Brain microvascular endothelial cell (primary cell): ENCODE results near the gene CD300A.

Source experiments
- DNase-seq: peaks from one replicate; pipeline ENCODE4 v3.0.0-alpha.2; 2020
- H3K27ac ChIP-seq: fragments of 250-450 bp; sonication (Bioruptor Pico); 2 replicates; pipeline ENCODE4 v1.5.1; 2020; ENCODE audit warnings: mild to moderate bottlenecking, moderate library complexity
- H3K27me3 ChIP-seq: fragments of 250-450 bp; sonication (Bioruptor Pico); replicated peaks from 2 replicates; pipeline ENCODE4 v1.5.1; 2020; ENCODE audit warnings: mild to moderate bottlenecking
- H3K36me3 ChIP-seq: fragments of 250-450 bp; sonication (Bioruptor Pico); replicated peaks from 2 replicates; pipeline ENCODE4 v1.5.1; 2020; ENCODE audit warnings: mild to moderate bottlenecking
- H3K4me3 ChIP-seq: 2 replicates; pipeline ENCODE4 v1.5.1; 2011; ENCODE audit warnings: low read depth, mild to moderate bottlenecking, control low read depth, low read length, moderate library complexity
- CTCF ChIP-seq: IDR thresholded peaks from 2 replicates; pipeline ENCODE4 v1.5.1; 2011; ENCODE audit warnings: low read depth, mild to moderate bottlenecking, moderate library complexity, low read length, control low read depth, inconsistent platforms; ENCODE audit errors: missing control alignments
- in situ Hi-C: cut with HindIII; loops from 2 replicates; pipeline ENCODE4 v1.10.0; 2017; ENCODE audit warnings: low sequenced_read_pairs, low pct_ligation_motif_present

The CD300A gene

GRCh38 chr17:74460241-74460640 is 6.2 kb upstream of the CD300A start:
- no peak for DNase-seq
- TF ChIP-seq CTCF, result no peak
- no peaks in the 10 kb centered on the region for H3K27me3 ChIP-seq
- H3K27ac ChIP-seq, result no peak overlapping the region
- H3K36me3 ChIP-seq, result no peaks in the 10 kb centered on the region
- H3K4me3 ChIP-seq, result no peak overlapping the region
- in situ Hi-C loops, result no loop called here

- H3K27ac ChIP-seq, result no peak overlapping the region
- no peaks in the 10 kb centered on the region for H3K36me3 ChIP-seq
- TF ChIP-seq CTCF, result no peak
- in situ Hi-C loops, result no loop called here
- H3K27me3 ChIP-seq, result no peaks in the 10 kb centered on the region
- no peak overlapping the region for H3K4me3 ChIP-seq
- no peak for DNase-seq
These were observed 5.4 kb upstream of the CD300A start for GRCh38 chr17:74460996-74461395.

- Histone ChIP-seq H3K27me3 (no peaks in the 10 kb centered on the region), H3K36me3 (no peaks in the 10 kb centered on the region), H3K4me3 (no peak overlapping the region), H3K27ac (no peak overlapping the region)
- no peak for DNase-seq
- in situ Hi-C loops, result no loop called here
- no peak for TF ChIP-seq CTCF
These were observed 4.8 kb upstream of the CD300A start for GRCh38 chr17:74461611-74462010.

GRCh38 chr17:74464730-74465377 is 1.6 kb upstream of the CD300A start:
- in situ Hi-C loops, result no loop called here
- Histone ChIP-seq H3K4me3 (no peak overlapping the region), H3K27me3 (peaks cover 2% of the 10 kb centered on the region), H3K36me3 (no peaks in the 10 kb centered on the region), H3K27ac (no peak overlapping the region)
- TF ChIP-seq CTCF, result no peak
- DNase-seq, result no peak

GRCh38 chr17:74465378-74466110 is 890 bp upstream of the CD300A start:
- Histone ChIP-seq H3K36me3 (no peaks in the 10 kb centered on the region), H3K27me3 (peaks cover 2% of the 10 kb centered on the region), H3K27ac (no peak overlapping the region), H3K4me3 (no peak overlapping the region)
- in situ Hi-C loops, result no loop called here
- TF ChIP-seq CTCF, result no peak
- no peak for DNase-seq
